Posterior vena cava (tissue), 2 donors: ENCODE data around the gene SUN5. TPM values are rescaled to one million over a fixed set of nuclear protein-coding genes. Genes with fewer than 3 reads are reported as not detected.

Experiments used
- DNase-seq: peaks from one replicate; pipeline ENCODE4 v3.0.0-alpha.2; 2020; ENCODE audit warnings: low spot score
- intact Hi-C, 2 donors: fragments of 100-400 bp; cut with DNase I; formaldehyde crosslinking; loops; one replicate each; pipeline versions ENCODE4 v1.14.1 to v1.14.2; 2022 to 2023
- total RNA-seq, 2 donors: library from RNA; stranded (reverse); fragmentation: NEBNext Ultra II Directional; extraction: Animal tissue kit (Norgen Biotek cat#: 25700); gene quantifications; one replicate each; pipeline ENCODE4 v1.2.1, GENCODE V29; 2021
- donor health status: DM: yes; HTN: yes; CAD: no.
- donor health status: DM: yes; HTN: yes; CAD: no.

The SUN5 gene
- total RNA-seq, 2 donors from 2014 or later: not detected

- intact Hi-C loops: loop anchor here in 1 of 2 donors (1.0 kb wide), 1 partner anchor 27 kb away; no protein-coding TSS in a partner anchor
- no peak for DNase-seq
Observed at GRCh38 chr20:33027769-33028751, 23.8 kb upstream of the SUN5 start.

GRCh38 chr20:33026779-33027759 is 22.8 kb upstream of the SUN5 start:
- no peak for DNase-seq
- intact Hi-C loops: loop anchor here in 1 of 2 donors (1.0 kb wide), 1 partner anchor 28 kb away; no protein-coding TSS in a partner anchor

- intact Hi-C loops: no loop called here
- no peak for DNase-seq
Observed at GRCh38 chr20:33026072-33026778, 22.0 kb upstream of the SUN5 start.

GRCh38 chr20:33025318-33025876 is 21.2 kb upstream of the SUN5 start:
- no peak for DNase-seq
- intact Hi-C loops: no loop called here

- intact Hi-C loops: no loop called here
Observed at GRCh38 chr20:33024609-33025317, 20.5 kb upstream of the SUN5 start.

GRCh38 chr20:33024243-33024560 is 20.0 kb upstream of the SUN5 start:
- intact Hi-C loops: no loop called here
- no peak for DNase-seq

More at GRCh38 chr20:33024609-33025317, 20.5 kb upstream of the SUN5 start:
- no peak for DNase-seq

GRCh38 chr20:33023439-33024242 is 19.4 kb upstream of the SUN5 start:
- no peak for DNase-seq
- intact Hi-C loops: no loop called here

GRCh38 chr20:33022694-33023438 is 18.6 kb upstream of the SUN5 start:
- DNase-seq: no peak
- intact Hi-C loops: no loop called here

GRCh38 chr20:33022289-33022688 is 18.1 kb upstream of the SUN5 start:
- intact Hi-C loops: no loop called here
- no peak for DNase-seq

GRCh38 chr20:33021879-33022278 is 17.6 kb upstream of the SUN5 start:
- intact Hi-C loops: no loop called here
- DNase-seq: no peak

- intact Hi-C loops: no loop called here
- no peak for DNase-seq
Observed at GRCh38 chr20:33020278-33021161, 16.3 kb upstream of the SUN5 start.

GRCh38 chr20:33019465-33020277 is 15.4 kb upstream of the SUN5 start:
- no peak for DNase-seq
- intact Hi-C loops: loop anchor here in 1 of 2 donors (10.0 kb wide), 1 partner anchor 625 kb away; no protein-coding TSS in a partner anchor

GRCh38 chr20:33018169-33018931 is 14.1 kb upstream of the SUN5 start:
- intact Hi-C loops: loop anchor here in 1 of 2 donors (10.0 kb wide), 1 partner anchor 626 kb away; no protein-coding TSS in a partner anchor
- DNase-seq: no peak

- no peak for DNase-seq
- intact Hi-C loops: loop anchor here in 1 of 2 donors (10.0 kb wide), 1 partner anchor 627 kb away; no protein-coding TSS in a partner anchor
Observed at GRCh38 chr20:33017542-33017941, 13.3 kb upstream of the SUN5 start.
